Heart left ventricle (tissue), 16 donors: ENCODE data around the gene MICALL2. TPM values are rescaled to one million over a fixed set of nuclear protein-coding genes. Genes with fewer than 3 reads are reported as not detected.
A peak's percentile ranks its signal among the peaks of the same experiment; 100 is the strongest.

Experiments
- ATAC-seq, 4 donors: fragments of 200-7000 bp; cut with Tn5 transposase; one replicate each; pipeline ENCODE4 v1.9.1; 2020 to 2022; ENCODE audit warnings: moderate library complexity in 4 of 4, mild to moderate bottlenecking in 3 of 4, moderate number of reproducible peaks in 1 of 4
- DNase-seq, 5 donors: peaks; one replicate each; pipeline ENCODE4 v3.0.0-alpha.2; 2020
- H3K27ac ChIP-seq, 12 donors: fragments of 200-600 bp; sonication (generic) in 4 of 12; one replicate each; pipeline versions ENCODE4 v1.5.0 to v1.8.0; 2016 to 2022; ENCODE audit warnings: mild to moderate bottlenecking in 2 of 12
- H3K27me3 ChIP-seq, 9 donors: fragments of 200-600 bp; sonication (generic) in 2 of 9; one replicate each; pipeline versions ENCODE4 v1.5.1 to v1.8.0; 2016 to 2022; ENCODE audit warnings: mild to moderate bottlenecking in 3 of 9
- H3K36me3 ChIP-seq, 9 donors: fragments of 200-600 bp; sonication (generic) in 2 of 9; one replicate each; pipeline versions ENCODE4 v1.5.0 to v1.8.0; 2018 to 2022; ENCODE audit warnings: mild to moderate bottlenecking in 2 of 9
- H3K4me1 ChIP-seq, 12 donors: fragments of 200-600 bp; sonication (generic) in 4 of 12; one replicate each; pipeline versions ENCODE4 v1.5.0 to v1.8.0; 2016 to 2022; ENCODE audit warnings: mild to moderate bottlenecking in 3 of 12
- H3K4me3 ChIP-seq, 12 donors: fragments of 200-600 bp; sonication (generic) in 4 of 12; one replicate each; pipeline versions ENCODE4 v1.5.0 to v1.8.0; 2017 to 2022; ENCODE audit warnings: mild to moderate bottlenecking in 9 of 12, moderate library complexity in 4 of 12
- H3K9me3 ChIP-seq, 12 donors: fragments of 200-600 bp; sonication (generic) in 4 of 12; one replicate each; pipeline versions ENCODE4 v1.5.0 to v1.8.0; 2016 to 2022; ENCODE audit warnings: mild to moderate bottlenecking in 1 of 12
- CTCF ChIP-seq, 12 donors: fragments of 200-600 bp; sonication (generic) in 4 of 12; IDR thresholded peaks; one replicate each; pipeline versions ENCODE4 v1.5.0 to v1.8.0; 2018 to 2022; ENCODE audit warnings: antibody characterized with exemption in 12 of 12, mild to moderate bottlenecking in 5 of 12
- POLR2A ChIP-seq, 2 donors: fragments of 450-650 bp; IDR thresholded peaks; one replicate each; pipeline ENCODE4 v1.6.1; 2017; ENCODE audit warnings: antibody characterized with exemption in 2 of 2, mild to moderate bottlenecking in 2 of 2, moderate library complexity in 2 of 2
- WGBS, 4 donors: extraction: QIAGEN DNeasy Blood & Tissue Kit in 2 of 4; methylation state at CpG; one replicate each; pipeline versions ENCODE4 v1.1.5 to v1.1.7; 2013 to 2018; 5-methylcytosine and 5-hydroxymethylcytosine counted together
- intact Hi-C, 10 donors: fragments of 100-400 bp; cut with DNase I; formaldehyde crosslinking; loops; one replicate each; pipeline versions ENCODE4 v1.11.1 to v1.14.2; 2022
- long read RNA-seq, 3 donors: library from polyadenylated mRNA; unstranded; transcript quantifications; one replicate each; pipeline ENCODE4 v2.0.0, GENCODE V29; 2020 to 2021
- polyA plus RNA-seq, 2 donors: library from polyadenylated mRNA; stranded (reverse); fragments of 200-250 nt; gene quantifications; one replicate each; pipeline ENCODE4 v1.2.3, GENCODE V29; 2013
- total RNA-seq, 9 donors: library from RNA; depleted of rRNA in 2 of 9; stranded (reverse); fragments of >200 nt in 2 of 9; fragmentation: NEBNext Ultra II Directional in 3 of 9; extraction: Animal tissue kit (Norgen Biotek cat#: 25700) in 3 of 9; gene quantifications; one replicate each; pipeline versions ENCODE4 v1.1.0 to v1.2.4, GENCODE V29; 2016 to 2023
- donor health status: ischemic (EF 13 %, LVEDD 7.1; RV severe dilation, severe dysfunction).
- donor health status: healthy with polysubstance abuse.
- donor health status: DM: no; HTN: yes; CAD: no.
- donor health status: DM: no; HTN: no; CAD: no.
- donor health status: ischemic (EF 25% LVEDD 6.9; RV normal size, moderate dysfunction).
- donor health status: ischemic (EF 25% LVEDD 5.7; RV mildly dilated, moderate dysfunction).
- donor health status: healthy.
- donor health status: DM: yes; HTN: yes; CAD: no.
- donor health status: ischemic (EF 35%, LVEDD 5.7; RV mildly dilated, moderate dysfunction).
- donor health status: nonischemic (EF 11% LVEDD 7.7; RV severe dilation, severe dysfunction).
- donor health status: DM: yes; HTN: yes; CAD: no.
- donor health status: PGD.
- donor health status: ischemic (EF 29% LVEDD 5.4; RV normal size, mild dysfunction).
- donor health status: nonischemic (EF 23%, LVEDD 6.1; RV moderate dilation, normal function).

Gene MICALL2
- total RNA-seq, result 10 to 100 TPM in 2 of 9 donors, 1 to 10 TPM in 7; 2.5 to 18.3 (median 7.3) TPM
- polyA plus RNA-seq, result 10 to 100 TPM; 10.9 to 12.6 TPM
- long read RNA-seq, donor 1, partial matches to known transcripts, result 6 of 9 reads
- long read RNA-seq, donor 1, other reads (novel, unspliced or antisense), result 3 of 9 reads
- long read RNA-seq, donor 2, partial matches to known transcripts, result 8 of 12 reads
- long read RNA-seq, donor 2, other reads (novel, unspliced or antisense), result 3 of 12 reads
- long read RNA-seq, donor 3, partial matches to known transcripts, result 5 of 19 reads
- long read RNA-seq, donor 3, other reads (novel, unspliced or antisense), result 10 of 19 reads

- TF ChIP-seq POLR2A (IDR thresholded peaks at IDR 0.05), result peak; percentile 93 to 99
- no peak for TF ChIP-seq CTCF (IDR thresholded peaks at IDR 0.05)
- Histone ChIP-seq H3K36me3 (no peaks in the 10 kb centered on the region), H3K4me3 (peak within 1 kb of the TSS; percentile 52 to 97 (median 90)), H3K27me3 (no peaks in the 10 kb centered on the region), H3K27ac (peak within 1 kb of the TSS; percentile 55 to 90 (median 84)), H3K4me1 (peaks cover 3 to 85% (median 54%) of the 10 kb centered on the region in 12 donors), H3K9me3 (no peaks in the 10 kb centered on the region)
- intact Hi-C loops, result no loop called here
- ATAC-seq (peak in 2 of 4 donors; percentile 43 to 58), DNase-seq (peak; percentile 77 to 92 (median 87))
- 1 to 2% (median 1%) methylated on average over 37 to 69 of the region's 69 CpGs for WGBS, 4 donors
Observed at GRCh38 chr7:1458683-1459511, at the start of gene MICALL2. TSS of gene MICALL2 (minus strand) at chr7:1459470. CDS start at chr7:1459326, 144 bp downstream.

- Histone ChIP-seq H3K4me3 (no peak overlapping the region), H3K36me3 (no peaks in the 10 kb centered on the region), H3K27me3 (no peaks in the 10 kb centered on the region), H3K27ac (no peak overlapping the region), H3K9me3 (no peaks in the 10 kb centered on the region), H3K4me1 (peaks cover under 1 to 39% (median 15%) of the 10 kb centered on the region in 12 donors)
- ATAC-seq (no peak), DNase-seq (no peak)
- WGBS, 4 donors, result 71 to 80% (median 78%) methylated on average over 10 of the region's 10 CpGs
- TF ChIP-seq CTCF (IDR thresholded peaks at IDR 0.05), result no peak
- no peak for TF ChIP-seq POLR2A (IDR thresholded peaks at IDR 0.05)
- intact Hi-C loops, result loop anchor here in 5 of 10 donors (5.0 to 10.0 kb wide), 2 partner anchors 46 to 49 kb away; partner anchors contain the start of gene TMEM184A (in 5 of the 5)
Observed at GRCh38 chr7:1508277-1508758, 49.0 kb upstream of the MICALL2 start.

- intact Hi-C loops, result loop anchor here in 7 of 10 donors (2.0 to 10.0 kb wide), 5 partner anchors 33 to 65 kb away; partner anchors contain the start of genes TMEM184A (in 6 of the 7) and PSMG3 (in 1 of the 7)
- Histone ChIP-seq H3K9me3 (no peaks in the 10 kb centered on the region), H3K36me3 (peaks cover 0 to 22% (median 18%) of the 10 kb centered on the region in 9 donors), H3K4me3 (peak overlapping the region in 1 of 12 donors; percentile 28), H3K27ac (peak overlapping the region in 2 of 12 donors; percentile 9 to 22), H3K4me1 (peaks cover 5 to 39% (median 24%) of the 10 kb centered on the region in 12 donors), H3K27me3 (no peaks in the 10 kb centered on the region)
- 75 to 85% (median 79%) methylated on average over 32 to 35 of the region's 35 CpGs for WGBS, 4 donors
- no peak for ATAC-seq
- TF ChIP-seq CTCF (IDR thresholded peaks at IDR 0.05) (no peak), POLR2A (IDR thresholded peaks at IDR 0.05) (no peak)
- DNase-seq, result peak in 1 of 5 donors; percentile 65
Observed at GRCh38 chr7:1505731-1506550, 46.7 kb upstream of the MICALL2 start.
